AG10803 (cell line): ENCODE results near the gene RIBC2.
A peak's percentile ranks its signal among the peaks of the same experiment; 100 is the strongest.

ENCODE experiments used
- DNase-seq: peaks from one replicate; pipeline ENCODE4 v3.0.0; 2010; ENCODE audit warnings: low read depth
- H3K4me3 ChIP-seq: 2 replicates; pipeline ENCODE4 v1.5.1; 2011; ENCODE audit warnings: mild to moderate bottlenecking, low read length, control low read depth
- CTCF ChIP-seq: conservative IDR thresholded peaks from 2 replicates; pipeline ENCODE4 v1.5.1; 2011; ENCODE audit warnings: mild to moderate bottlenecking, low read length, control low read depth, inconsistent platforms

RIBC2 gene

DNA sequence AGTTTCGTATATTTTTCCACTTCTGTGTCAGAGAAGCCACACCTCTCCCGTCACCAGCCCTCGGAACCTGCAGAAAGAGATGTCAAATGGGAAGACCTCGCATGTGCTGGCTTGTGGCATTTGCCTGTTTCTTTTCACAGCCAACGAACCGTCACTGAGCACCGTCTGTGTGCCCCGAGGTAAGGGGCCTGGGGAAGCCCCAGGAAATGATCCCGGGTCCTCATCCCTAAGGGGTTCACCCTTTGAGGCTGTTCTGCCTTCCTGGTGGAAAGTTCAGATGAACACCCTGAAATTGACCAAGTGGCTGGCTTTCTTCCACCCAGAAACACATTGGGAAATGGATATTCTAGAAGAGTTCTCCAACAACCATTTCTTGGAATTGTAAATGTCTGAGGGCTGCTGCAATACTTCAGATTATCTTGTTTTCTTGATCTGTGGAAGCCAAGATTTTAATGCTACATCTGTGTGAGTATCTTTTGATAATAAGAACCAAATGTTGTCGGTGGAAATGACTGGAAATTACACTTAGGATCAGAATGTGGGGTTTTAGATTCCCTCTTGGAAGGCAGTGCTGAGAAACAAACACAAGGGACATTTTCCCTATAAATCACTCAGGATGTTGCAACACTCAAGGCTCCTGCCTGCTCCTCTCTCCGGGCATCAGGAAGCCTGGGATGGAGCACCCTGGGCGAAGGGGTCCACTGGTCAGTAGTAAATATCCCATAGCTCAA is 37.6 kb downstream of the RIBC2 start:
- no peak for TF ChIP-seq CTCF
- DNase-seq: peak; percentile 99
- H3K4me3 ChIP-seq: no peak overlapping the region

- H3K4me3 ChIP-seq: no peak overlapping the region
- DNase-seq: no peak
- TF ChIP-seq CTCF: no peak
Observed at GRCh38 chr22:45451972-45452371, 38.5 kb downstream of the RIBC2 start.

- TF ChIP-seq CTCF: no peak
- H3K4me3 ChIP-seq: no peak overlapping the region
- DNase-seq: peak; percentile 87
Observed at GRCh38 chr22:45452565-45453379, 39.3 kb downstream of the RIBC2 start.

GRCh38 chr22:45453764-45454163 is 40.3 kb downstream of the RIBC2 start:
- DNase-seq: peak; percentile 67
- H3K4me3 ChIP-seq: peak overlapping the region; percentile 9; the same call in 1 of the 2 replicates
- no peak for TF ChIP-seq CTCF

GRCh38 chr22:45454275-45454674 is 40.8 kb downstream of the RIBC2 start:
- no peak for TF ChIP-seq CTCF

DNA sequence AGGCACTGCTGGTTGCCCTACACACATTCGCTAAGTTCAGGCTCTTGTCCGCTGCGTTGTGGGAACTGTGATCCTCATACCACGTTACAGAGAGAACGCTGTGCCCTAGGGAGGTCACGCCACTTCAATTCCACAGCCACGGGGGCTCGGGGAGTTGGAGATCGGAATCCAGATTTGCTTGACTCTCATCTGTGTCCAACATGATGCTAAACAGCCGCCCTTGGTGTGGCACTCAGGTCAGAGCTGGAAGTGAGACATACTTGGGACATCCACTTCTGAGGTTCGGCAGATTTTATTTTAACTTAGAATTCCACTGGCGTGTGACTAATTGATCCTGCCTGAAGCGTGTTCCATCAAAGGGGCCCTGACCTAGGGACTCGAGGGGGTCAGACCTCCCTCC is 41.7 kb downstream of the RIBC2 start:
- no peak for TF ChIP-seq CTCF
- H3K4me3 ChIP-seq: no peak overlapping the region
- DNase-seq: peak; percentile 77

More at GRCh38 chr22:45454275-45454674, 40.8 kb downstream of the RIBC2 start:
- DNase-seq: peak; percentile 96
- no peak overlapping the region for H3K4me3 ChIP-seq

DNA sequence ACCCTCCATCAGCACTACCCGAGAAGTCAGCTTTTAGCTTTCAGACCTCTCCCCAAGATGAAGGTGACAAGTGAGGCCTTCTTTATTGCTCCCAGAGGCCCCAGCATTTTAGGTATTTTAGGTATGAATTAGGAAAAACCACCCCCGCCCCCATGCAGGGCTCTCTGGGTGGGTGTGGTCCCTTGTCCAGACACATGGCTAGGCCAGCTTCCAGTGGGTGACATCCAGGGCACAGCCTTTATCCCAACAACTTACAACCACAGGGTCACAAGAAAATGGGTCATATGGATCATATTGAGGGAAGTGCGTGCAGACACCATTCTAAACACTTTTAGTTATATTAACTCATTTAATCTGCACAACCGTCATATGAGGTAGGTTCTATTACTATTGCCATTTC is 42.1 kb downstream of the RIBC2 start:
- no peak for TF ChIP-seq CTCF
- DNase-seq: peak; percentile 60
- no peak overlapping the region for H3K4me3 ChIP-seq
